LNCAP (cell line): Measurements from ENCODE around the gene MMP17.

ENCODE experiments used
- TF ChIP-seq, protein P1 (sequence below): fragments of 450-650 bp; IDR thresholded peaks from 2 replicates; pipeline ENCODE4 v1.5.1; 2017; ENCODE audit warnings: mild to moderate bottlenecking

The MMP17 gene

DNA sequence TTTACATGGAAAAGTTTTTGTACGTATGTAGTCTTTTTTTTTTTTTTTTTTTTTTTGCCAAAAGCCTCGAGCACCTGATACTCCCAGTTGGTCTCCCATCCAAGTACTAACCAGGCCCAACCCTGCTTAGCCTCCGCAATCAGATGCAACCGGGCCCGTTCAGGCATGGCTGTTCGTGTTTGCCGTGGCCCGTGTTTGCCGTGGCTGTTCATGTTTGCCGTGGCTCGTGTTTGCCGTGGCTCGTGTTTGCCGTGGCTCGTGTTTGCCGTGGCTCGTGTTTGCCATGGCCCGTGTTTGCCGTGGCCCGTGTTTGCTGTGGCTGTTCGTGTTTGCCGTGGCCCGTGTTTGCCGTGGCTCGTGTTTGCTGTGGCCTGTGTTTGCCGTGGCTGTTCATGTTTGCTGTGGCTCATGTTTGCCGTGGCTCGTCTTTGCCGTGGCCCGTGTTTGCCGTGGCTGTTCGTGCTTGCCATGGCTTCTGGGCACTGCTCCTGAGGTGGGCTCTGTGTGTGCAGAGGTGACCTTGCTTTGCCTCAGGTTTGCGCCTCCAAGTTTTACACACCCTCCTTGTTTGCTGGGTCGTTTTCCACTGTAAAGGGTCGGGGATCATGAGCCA lies 26.8 kb upstream of the MMP17 start:
- TF ChIP-seq, protein P1, sequence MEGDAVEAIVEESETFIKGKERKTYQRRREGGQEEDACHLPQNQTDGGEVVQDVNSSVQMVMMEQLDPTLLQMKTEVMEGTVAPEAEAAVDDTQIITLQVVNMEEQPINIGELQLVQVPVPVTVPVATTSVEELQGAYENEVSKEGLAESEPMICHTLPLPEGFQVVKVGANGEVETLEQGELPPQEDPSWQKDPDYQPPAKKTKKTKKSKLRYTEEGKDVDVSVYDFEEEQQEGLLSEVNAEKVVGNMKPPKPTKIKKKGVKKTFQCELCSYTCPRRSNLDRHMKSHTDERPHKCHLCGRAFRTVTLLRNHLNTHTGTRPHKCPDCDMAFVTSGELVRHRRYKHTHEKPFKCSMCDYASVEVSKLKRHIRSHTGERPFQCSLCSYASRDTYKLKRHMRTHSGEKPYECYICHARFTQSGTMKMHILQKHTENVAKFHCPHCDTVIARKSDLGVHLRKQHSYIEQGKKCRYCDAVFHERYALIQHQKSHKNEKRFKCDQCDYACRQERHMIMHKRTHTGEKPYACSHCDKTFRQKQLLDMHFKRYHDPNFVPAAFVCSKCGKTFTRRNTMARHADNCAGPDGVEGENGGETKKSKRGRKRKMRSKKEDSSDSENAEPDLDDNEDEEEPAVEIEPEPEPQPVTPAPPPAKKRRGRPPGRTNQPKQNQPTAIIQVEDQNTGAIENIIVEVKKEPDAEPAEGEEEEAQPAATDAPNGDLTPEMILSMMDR, result no peak

DNA sequence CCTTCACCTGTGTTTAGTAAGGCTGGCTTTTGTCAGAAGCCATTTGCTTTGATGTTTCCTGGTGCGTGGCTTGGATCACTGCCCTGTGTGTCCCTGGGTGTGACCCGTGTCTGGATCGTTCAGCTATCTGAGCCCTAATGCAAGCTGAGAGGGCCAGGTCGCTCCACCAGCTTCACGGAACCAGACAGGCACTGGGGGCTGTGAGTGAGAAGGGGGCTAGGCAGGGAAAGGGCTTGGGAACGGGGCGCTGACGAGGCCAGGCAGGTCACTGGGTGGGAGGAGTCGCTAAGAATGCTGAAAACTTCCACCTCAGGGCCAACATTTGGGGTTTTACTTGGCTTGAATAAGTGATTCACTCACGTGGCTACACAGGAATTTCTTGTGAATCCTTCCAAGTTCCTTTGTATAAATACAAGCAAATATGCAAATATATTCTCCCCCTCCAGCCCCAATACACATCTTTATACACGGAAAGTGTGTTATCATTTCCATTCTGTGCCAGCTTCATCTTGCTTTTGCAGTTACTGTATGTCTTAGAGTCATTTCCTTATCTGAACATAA lies 24.2 kb upstream of the MMP17 start:
- TF ChIP-seq, protein P1, result no peak

DNA sequence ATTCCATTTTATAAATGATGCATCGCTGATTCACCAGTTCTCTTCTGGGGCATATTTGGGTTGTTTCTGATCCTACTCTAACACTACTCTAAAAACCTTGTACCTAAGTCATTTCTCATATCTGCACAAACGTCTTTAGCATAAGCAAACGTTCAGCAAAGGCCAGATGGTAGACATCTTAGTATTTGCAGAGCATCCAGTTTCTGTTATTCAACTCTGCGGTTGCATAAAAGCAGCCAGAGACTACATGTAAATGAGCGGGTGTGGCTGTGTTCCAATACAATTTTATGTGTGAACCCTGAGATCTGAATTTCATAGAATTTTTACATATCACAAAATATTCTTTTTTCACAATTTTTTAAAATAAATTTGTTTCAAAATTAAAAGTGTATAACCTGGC lies 22.8 kb upstream of the MMP17 start:
- TF ChIP-seq, protein P1, result no peak

DNA sequence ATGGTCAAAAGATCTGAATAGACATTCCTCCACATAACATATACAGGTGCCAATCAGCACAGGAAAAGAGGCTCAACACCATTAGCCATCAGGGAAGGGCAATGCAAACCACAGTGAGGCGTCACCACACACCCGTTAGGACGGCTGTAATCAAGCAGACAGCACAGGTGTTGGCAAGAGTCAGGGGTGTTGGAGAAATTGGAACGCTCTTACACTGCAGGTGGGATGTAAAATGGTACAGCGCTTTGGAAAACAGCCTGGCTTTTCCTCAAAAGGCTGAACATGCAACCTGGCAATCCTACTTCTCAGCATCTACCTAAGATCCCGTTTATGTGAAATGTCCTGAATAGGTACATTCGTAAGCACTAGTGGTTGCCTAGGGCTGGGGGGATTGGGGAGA lies 21.5 kb upstream of the MMP17 start:
- TF ChIP-seq, protein P1, result no peak

DNA sequence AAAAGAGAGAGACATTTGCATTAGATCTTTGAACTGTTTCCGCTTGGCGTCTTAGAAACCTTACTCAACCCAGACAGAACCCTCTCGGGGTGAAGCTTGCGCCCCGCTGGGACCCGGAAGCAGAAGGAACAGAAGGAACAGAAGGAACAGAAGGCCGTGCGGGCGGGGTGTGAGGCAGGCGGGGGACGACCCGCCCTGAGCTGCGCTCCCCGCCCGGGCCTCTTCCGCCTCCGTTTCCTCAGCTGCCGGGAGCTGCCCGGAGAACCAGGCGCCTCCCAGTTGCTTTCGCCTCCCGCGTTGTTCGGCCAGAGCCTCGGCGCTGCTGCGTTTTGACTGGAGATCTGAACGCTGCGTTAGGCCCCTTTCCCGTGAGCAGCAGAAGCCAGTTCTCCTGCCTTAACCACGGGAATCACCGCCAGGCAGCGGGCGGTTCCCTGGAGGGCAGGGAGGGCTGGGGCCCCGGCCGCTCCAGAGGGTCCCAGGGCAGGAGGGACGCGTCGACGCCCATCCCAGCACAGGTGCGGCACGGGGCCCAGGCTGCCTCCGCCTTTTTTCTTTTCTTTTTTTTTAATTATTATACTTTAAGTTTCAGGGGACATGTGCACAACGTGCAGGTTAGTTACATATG lies 19.3 kb upstream of the MMP17 start:
- TF ChIP-seq, protein P1, result no peak

DNA sequence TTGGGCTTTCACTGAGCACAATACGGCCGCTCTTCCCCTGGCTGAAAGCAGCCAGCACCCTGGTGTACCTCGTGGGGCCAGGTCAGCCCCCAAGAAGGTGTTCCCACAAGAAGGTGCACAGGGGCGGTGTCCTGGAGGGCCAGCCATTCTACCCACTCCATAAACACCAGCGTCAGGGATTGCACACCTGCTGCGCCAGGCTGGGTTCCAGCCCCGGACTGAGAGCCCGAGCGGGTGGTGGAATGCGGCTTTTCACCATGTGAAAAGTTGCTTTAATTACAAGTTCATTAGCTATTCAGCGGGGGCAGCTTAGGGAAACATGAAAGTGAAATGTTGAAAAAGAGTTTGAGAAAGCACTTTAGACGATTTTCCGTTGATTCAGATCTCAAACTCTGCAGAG lies 17.5 kb upstream of the MMP17 start:
- TF ChIP-seq, protein P1, result no peak

DNA sequence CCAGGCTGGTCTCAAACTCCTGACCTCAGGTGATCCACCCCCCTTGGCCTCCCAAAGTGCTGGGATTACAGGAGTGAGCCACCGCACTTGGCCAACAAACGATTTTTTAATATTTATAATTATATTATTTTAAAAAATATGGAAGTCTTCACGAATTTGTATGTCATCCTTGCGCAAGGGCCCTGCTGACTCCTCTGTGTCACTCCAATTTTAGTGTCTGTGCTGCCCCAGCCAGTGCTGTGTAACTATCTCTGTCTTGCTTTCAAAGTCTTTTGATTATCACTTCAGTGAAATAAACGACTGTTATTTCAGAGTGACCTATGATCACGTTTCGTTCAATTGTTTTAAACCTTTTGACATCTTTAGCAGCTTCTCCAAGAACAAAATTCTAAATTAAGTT lies 13.1 kb upstream of the MMP17 start:
- TF ChIP-seq, protein P1, result no peak
